ENCODE measurements around the gene STXBP6.

DNA sequence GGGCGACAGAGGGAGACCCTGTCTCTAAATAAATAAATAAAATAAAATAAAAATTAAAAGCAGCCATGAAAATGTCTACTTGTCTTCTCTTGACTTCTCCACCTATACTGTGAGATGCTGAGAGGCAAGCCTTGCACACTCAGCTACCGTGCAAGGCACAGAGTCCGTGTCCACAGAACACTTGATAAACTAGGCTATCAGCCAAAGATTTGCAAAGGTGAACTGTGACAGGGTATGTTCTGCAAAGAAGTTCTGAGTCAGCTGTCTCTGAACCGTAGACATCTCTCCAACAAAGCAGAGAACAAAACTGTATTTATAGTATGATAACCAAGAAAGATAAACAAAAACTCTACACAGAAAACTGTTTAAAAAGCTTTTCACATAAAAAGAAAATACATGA is 35.5 kb downstream of the STXBP6 start:
- TF ChIP-seq, protein P1, sequence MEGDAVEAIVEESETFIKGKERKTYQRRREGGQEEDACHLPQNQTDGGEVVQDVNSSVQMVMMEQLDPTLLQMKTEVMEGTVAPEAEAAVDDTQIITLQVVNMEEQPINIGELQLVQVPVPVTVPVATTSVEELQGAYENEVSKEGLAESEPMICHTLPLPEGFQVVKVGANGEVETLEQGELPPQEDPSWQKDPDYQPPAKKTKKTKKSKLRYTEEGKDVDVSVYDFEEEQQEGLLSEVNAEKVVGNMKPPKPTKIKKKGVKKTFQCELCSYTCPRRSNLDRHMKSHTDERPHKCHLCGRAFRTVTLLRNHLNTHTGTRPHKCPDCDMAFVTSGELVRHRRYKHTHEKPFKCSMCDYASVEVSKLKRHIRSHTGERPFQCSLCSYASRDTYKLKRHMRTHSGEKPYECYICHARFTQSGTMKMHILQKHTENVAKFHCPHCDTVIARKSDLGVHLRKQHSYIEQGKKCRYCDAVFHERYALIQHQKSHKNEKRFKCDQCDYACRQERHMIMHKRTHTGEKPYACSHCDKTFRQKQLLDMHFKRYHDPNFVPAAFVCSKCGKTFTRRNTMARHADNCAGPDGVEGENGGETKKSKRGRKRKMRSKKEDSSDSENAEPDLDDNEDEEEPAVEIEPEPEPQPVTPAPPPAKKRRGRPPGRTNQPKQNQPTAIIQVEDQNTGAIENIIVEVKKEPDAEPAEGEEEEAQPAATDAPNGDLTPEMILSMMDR (IDR thresholded peaks at IDR 0.05; ENCODE audit: insufficient read depth, low read depth, low read length), result no peak
- no peak for TF ChIP-seq EZH2 (IDR thresholded peaks at IDR 0.05; ENCODE audit: insufficient read depth, low read length)

Measured in astrocyte (in vitro differentiated cells and primary cell).